IPS-NIHi7 (cell line): ENCODE measurements around the gene AUTS2.

Experiments used
- DNase-seq: peaks from one replicate; pipeline ENCODE4 v3.0.0; 2012; ENCODE audit warnings: mixed read lengths; ENCODE audit errors: extremely low spot score

Gene AUTS2

GRCh38 chr7:70777251-70777650 is 1179.0 kb downstream of the AUTS2 start:
- DNase-seq: no peak

GRCh38 chr7:70778585-70778984 is 1180.3 kb downstream of the AUTS2 start:
- no peak for DNase-seq

GRCh38 chr7:70779321-70779720 is 1181.0 kb downstream of the AUTS2 start:
- no peak for DNase-seq

- DNase-seq: no peak
These were observed 1183.6 kb downstream of the AUTS2 start for GRCh38 chr7:70781922-70782311.

GRCh38 chr7:70782796-70783195 is 1184.5 kb downstream of the AUTS2 start:
- no peak for DNase-seq

- no peak for DNase-seq
These were observed 1187.2 kb downstream of the AUTS2 start for GRCh38 chr7:70785427-70785826.

GRCh38 chr7:70786076-70786475 is 1187.8 kb downstream of the AUTS2 start:
- no peak for DNase-seq

- DNase-seq: no peak
These were observed 1189.0 kb downstream of the AUTS2 start for GRCh38 chr7:70787286-70787685.

- no peak for DNase-seq
These were observed 1189.5 kb downstream of the AUTS2 start for GRCh38 chr7:70787771-70788170.

GRCh38 chr7:70788276-70788675 is 1190.0 kb downstream of the AUTS2 start:
- no peak for DNase-seq

GRCh38 chr7:70789481-70790214 is 1191.4 kb downstream of the AUTS2 start:
- no peak for DNase-seq

GRCh38 chr7:70790215-70791073 is 1192.2 kb downstream of the AUTS2 start:
- no peak for DNase-seq

GRCh38 chr7:70791341-70791740 is 1193.1 kb downstream of the AUTS2 start:
- no peak for DNase-seq

- DNase-seq: no peak
These were observed 1194.8 kb downstream of the AUTS2 start for GRCh38 chr7:70793060-70793459.

GRCh38 chr7:70793821-70794220 is 1195.5 kb downstream of the AUTS2 start:
- no peak for DNase-seq

- no peak for DNase-seq
These were observed 1196.7 kb downstream of the AUTS2 start for GRCh38 chr7:70794962-70795361.

GRCh38 chr7:70795948-70796347 is 1197.7 kb downstream of the AUTS2 start:
- no peak for DNase-seq

- DNase-seq: no peak
These were observed 1198.8 kb downstream of the AUTS2 start for GRCh38 chr7:70797109-70797514.

GRCh38 chr7:70799841-70800405 is 1201.6 kb downstream of the AUTS2 start:
- no peak for DNase-seq

- no peak for DNase-seq
These were observed 1207.1 kb downstream of the AUTS2 start for GRCh38 chr7:70805360-70805759.

GRCh38 chr7:70807650-70808049 is 1209.4 kb downstream of the AUTS2 start:
- peak; percentile 57 for DNase-seq

GRCh38 chr7:70808876-70809275 is 1210.6 kb downstream of the AUTS2 start:
- no peak for DNase-seq
